PFSK-1 (cell line): ENCODE results near the gene HPN.

ENCODE experiments used
- SIN3A ChIP-seq: IDR thresholded peaks from 2 replicates; pipeline ENCODE4 v1.6.1; 2012; ENCODE audit warnings: mild to moderate bottlenecking, low read length, moderate library complexity, borderline replicate concordance; ENCODE audit not compliant: insufficient read depth
- TAF1 ChIP-seq: IDR thresholded peaks from 2 replicates; pipeline ENCODE4 v1.6.1; 2012; ENCODE audit warnings: low read length, control low read depth, borderline replicate concordance; ENCODE audit not compliant: insufficient read depth

DNA sequence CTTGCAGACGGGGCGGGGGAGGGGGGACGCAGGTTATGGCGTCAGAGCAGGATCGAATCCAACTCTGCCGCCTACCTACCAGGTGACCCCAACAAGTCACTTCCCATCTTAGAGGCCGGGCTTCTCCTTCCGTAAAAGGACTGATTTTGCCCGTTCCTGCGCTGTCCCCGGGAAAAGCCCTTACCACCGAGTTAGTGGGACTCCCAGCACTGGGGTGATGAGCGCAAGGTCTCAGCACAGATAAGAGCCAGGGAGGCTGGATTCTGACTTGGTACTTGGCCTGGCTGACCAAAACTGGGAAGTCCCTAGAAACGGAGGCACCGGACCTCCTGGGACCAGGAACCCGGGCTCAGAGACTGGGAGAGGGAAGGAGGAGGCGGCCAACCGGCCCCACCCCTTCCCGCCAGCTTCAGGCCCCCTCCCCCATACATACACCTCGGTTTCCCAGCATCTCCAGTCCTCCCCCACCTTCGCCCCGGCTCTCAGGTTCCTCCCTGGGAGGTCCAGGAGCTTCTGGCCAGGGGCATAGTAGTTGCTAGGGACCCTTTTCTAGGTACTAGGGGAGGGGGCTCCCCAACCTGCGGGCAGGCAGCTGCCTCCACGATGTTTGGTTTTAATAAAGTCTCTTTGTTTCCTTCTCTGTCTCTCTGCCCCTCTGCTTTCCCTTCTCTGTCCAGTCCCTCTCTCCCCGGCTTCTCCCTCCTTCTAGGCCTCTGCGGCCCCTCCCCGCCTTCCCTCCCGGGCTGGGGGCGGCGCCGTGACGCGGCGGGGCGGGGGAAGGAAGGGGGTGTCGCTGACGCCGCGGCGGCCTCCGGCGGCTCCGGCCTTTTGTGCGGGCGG, 41.8 kb upstream of the HPN start, which contains the start of gene GRAMD1A:
- TF ChIP-seq TAF1 (peak; percentile 48; the same call in 1 of the 2 replicates), SIN3A (no peak)
